ENCODE measurements around the gene RANBP10.

Gene RANBP10

GRCh38 chr16:67709050-67709449, 97.3 kb downstream of the RANBP10 start:
- Histone ChIP-seq H3K9me3 (ENCODE audit: control insufficient read depth in 5 of 5, low read length in 5 of 5) (no peaks in the 10 kb centered on the region), H3K27me3 (ENCODE audit: control insufficient read depth in 5 of 5, insufficient read depth in 4 of 5, low read length in 5 of 5) (no peaks in the 10 kb centered on the region), H3K36me3 (ENCODE audit: control insufficient read depth in 5 of 5, insufficient read depth in 5 of 5, low read length in 5 of 5) (no peaks in the 10 kb centered on the region), H3K27ac (ENCODE audit: low read depth, low read length) (no peak overlapping the region), H3K4me3 (ENCODE audit: low read depth in 1 of 5, low read length in 5 of 5) (no peak overlapping the region), H3K9ac (ENCODE audit: low read length in 5 of 5) (peak overlapping the region in 1 of 5 donors; percentile 16), H3K4me1 (ENCODE audit: control insufficient read depth in 5 of 5, insufficient read depth in 5 of 5, low read length in 5 of 5) (peaks cover 2 to 17% (median 7%) of the 10 kb centered on the region in 5 donors)

- H3K27ac ChIP-seq (ENCODE audit: low read depth, low read length) = no peak overlapping the region
- no peaks in the 10 kb centered on the region for H3K27me3 ChIP-seq (ENCODE audit: control insufficient read depth in 5 of 5, insufficient read depth in 4 of 5, low read length in 5 of 5)
- no peak overlapping the region for H3K4me3 ChIP-seq (ENCODE audit: low read depth in 1 of 5, low read length in 5 of 5)
Measured at GRCh38 chr16:67708368-67708771, 98.0 kb downstream of the RANBP10 start.

GRCh38 chr16:67707790-67708189, 98.6 kb downstream of the RANBP10 start:
- H3K4me3 ChIP-seq (ENCODE audit: low read depth in 1 of 5, low read length in 5 of 5) = no peak overlapping the region
- no peaks in the 10 kb centered on the region for H3K36me3 ChIP-seq (ENCODE audit: control insufficient read depth in 5 of 5, insufficient read depth in 5 of 5, low read length in 5 of 5)
- H3K27me3 ChIP-seq (ENCODE audit: control insufficient read depth in 5 of 5, insufficient read depth in 4 of 5, low read length in 5 of 5) = no peaks in the 10 kb centered on the region
- H3K27ac ChIP-seq (ENCODE audit: low read depth, low read length) = no peak overlapping the region
- H3K4me1 ChIP-seq (ENCODE audit: control insufficient read depth in 5 of 5, insufficient read depth in 5 of 5, low read length in 5 of 5) = peaks cover 2 to 13% (median 11%) of the 10 kb centered on the region in 5 donors
- no peak overlapping the region for H3K9ac ChIP-seq (ENCODE audit: low read length in 5 of 5)
- no peaks in the 10 kb centered on the region for H3K9me3 ChIP-seq (ENCODE audit: control insufficient read depth in 5 of 5, low read length in 5 of 5)

More at GRCh38 chr16:67708368-67708771, 98.0 kb downstream of the RANBP10 start:
- no peak overlapping the region for H3K9ac ChIP-seq (ENCODE audit: low read length in 5 of 5)
- H3K4me1 ChIP-seq (ENCODE audit: control insufficient read depth in 5 of 5, insufficient read depth in 5 of 5, low read length in 5 of 5) = peaks cover 2 to 13% (median 9%) of the 10 kb centered on the region in 5 donors
- no peaks in the 10 kb centered on the region for H3K36me3 ChIP-seq (ENCODE audit: control insufficient read depth in 5 of 5, insufficient read depth in 5 of 5, low read length in 5 of 5)
- H3K9me3 ChIP-seq (ENCODE audit: control insufficient read depth in 5 of 5, low read length in 5 of 5) = no peaks in the 10 kb centered on the region

GRCh38 chr16:67707210-67707609, 99.2 kb downstream of the RANBP10 start:
- no peaks in the 10 kb centered on the region for H3K36me3 ChIP-seq (ENCODE audit: control insufficient read depth in 5 of 5, insufficient read depth in 5 of 5, low read length in 5 of 5)
- peaks cover 2 to 13% (median 11%) of the 10 kb centered on the region in 5 donors for H3K4me1 ChIP-seq (ENCODE audit: control insufficient read depth in 5 of 5, insufficient read depth in 5 of 5, low read length in 5 of 5)
- no peaks in the 10 kb centered on the region for H3K9me3 ChIP-seq (ENCODE audit: control insufficient read depth in 5 of 5, low read length in 5 of 5)
- H3K27ac ChIP-seq (ENCODE audit: low read depth, low read length) = no peak overlapping the region
- no peak overlapping the region for H3K4me3 ChIP-seq (ENCODE audit: low read depth in 1 of 5, low read length in 5 of 5)
- H3K27me3 ChIP-seq (ENCODE audit: control insufficient read depth in 5 of 5, insufficient read depth in 4 of 5, low read length in 5 of 5) = no peaks in the 10 kb centered on the region
- H3K9ac ChIP-seq (ENCODE audit: low read length in 5 of 5) = no peak overlapping the region

- Histone ChIP-seq H3K4me1 (ENCODE audit: control insufficient read depth in 5 of 5, insufficient read depth in 5 of 5, low read length in 5 of 5) (peaks cover 2 to 11% (median 10%) of the 10 kb centered on the region in 5 donors), H3K27ac (ENCODE audit: low read depth, low read length) (no peak overlapping the region)
Measured at GRCh38 chr16:67704110-67704509, 102.2 kb downstream of the RANBP10 start.

GRCh38 chr16:67703626-67704025, 102.7 kb downstream of the RANBP10 start:
- Histone ChIP-seq H3K4me3 (ENCODE audit: low read depth in 1 of 5, low read length in 5 of 5) (no peak overlapping the region), H3K36me3 (ENCODE audit: control insufficient read depth in 5 of 5, insufficient read depth in 5 of 5, low read length in 5 of 5) (no peaks in the 10 kb centered on the region), H3K9me3 (ENCODE audit: control insufficient read depth in 5 of 5, low read length in 5 of 5) (no peaks in the 10 kb centered on the region), H3K27me3 (ENCODE audit: control insufficient read depth in 5 of 5, insufficient read depth in 4 of 5, low read length in 5 of 5) (no peaks in the 10 kb centered on the region), H3K9ac (ENCODE audit: low read length in 5 of 5) (peak overlapping the region in 1 of 5 donors; percentile 25), H3K27ac (ENCODE audit: low read depth, low read length) (no peak overlapping the region), H3K4me1 (ENCODE audit: control insufficient read depth in 5 of 5, insufficient read depth in 5 of 5, low read length in 5 of 5) (peaks cover 2 to 10% (median 6%) of the 10 kb centered on the region in 5 donors)

More at GRCh38 chr16:67704110-67704509, 102.2 kb downstream of the RANBP10 start:
- Histone ChIP-seq H3K27me3 (ENCODE audit: control insufficient read depth in 5 of 5, insufficient read depth in 4 of 5, low read length in 5 of 5) (no peaks in the 10 kb centered on the region), H3K4me3 (ENCODE audit: low read depth in 1 of 5, low read length in 5 of 5) (no peak overlapping the region), H3K9ac (ENCODE audit: low read length in 5 of 5) (no peak overlapping the region), H3K36me3 (ENCODE audit: control insufficient read depth in 5 of 5, insufficient read depth in 5 of 5, low read length in 5 of 5) (no peaks in the 10 kb centered on the region), H3K9me3 (ENCODE audit: control insufficient read depth in 5 of 5, low read length in 5 of 5) (no peaks in the 10 kb centered on the region)

- Histone ChIP-seq H3K4me1 (ENCODE audit: control insufficient read depth in 5 of 5, insufficient read depth in 5 of 5, low read length in 5 of 5) (peaks cover 0 to 7% (median 0%) of the 10 kb centered on the region in 5 donors), H3K27ac (ENCODE audit: low read depth, low read length) (no peak overlapping the region), H3K9me3 (ENCODE audit: control insufficient read depth in 5 of 5, low read length in 5 of 5) (no peaks in the 10 kb centered on the region), H3K9ac (ENCODE audit: low read length in 5 of 5) (no peak overlapping the region), H3K4me3 (ENCODE audit: low read depth in 1 of 5, low read length in 5 of 5) (no peak overlapping the region), H3K27me3 (ENCODE audit: control insufficient read depth in 5 of 5, insufficient read depth in 4 of 5, low read length in 5 of 5) (no peaks in the 10 kb centered on the region), H3K36me3 (ENCODE audit: control insufficient read depth in 5 of 5, insufficient read depth in 5 of 5, low read length in 5 of 5) (peaks cover 0 to 7% (median 6%) of the 10 kb centered on the region in 5 donors)
Measured at GRCh38 chr16:67702130-67702529, 104.2 kb downstream of the RANBP10 start.

- Histone ChIP-seq H3K4me3 (ENCODE audit: low read depth in 1 of 5, low read length in 5 of 5) (no peak overlapping the region), H3K9ac (ENCODE audit: low read length in 5 of 5) (no peak overlapping the region), H3K9me3 (ENCODE audit: control insufficient read depth in 5 of 5, low read length in 5 of 5) (no peaks in the 10 kb centered on the region), H3K27ac (ENCODE audit: low read depth, low read length) (no peak overlapping the region), H3K4me1 (ENCODE audit: control insufficient read depth in 5 of 5, insufficient read depth in 5 of 5, low read length in 5 of 5) (peaks cover 0 to 7% (median 0%) of the 10 kb centered on the region in 5 donors), H3K27me3 (ENCODE audit: control insufficient read depth in 5 of 5, insufficient read depth in 4 of 5, low read length in 5 of 5) (no peaks in the 10 kb centered on the region), H3K36me3 (ENCODE audit: control insufficient read depth in 5 of 5, insufficient read depth in 5 of 5, low read length in 5 of 5) (peaks cover 0 to 7% (median 6%) of the 10 kb centered on the region in 5 donors)
Measured at GRCh38 chr16:67701420-67701819, 104.9 kb downstream of the RANBP10 start.

GRCh38 chr16:67699265-67699664, 107.1 kb downstream of the RANBP10 start:
- H3K9me3 ChIP-seq (ENCODE audit: control insufficient read depth in 5 of 5, low read length in 5 of 5) = no peaks in the 10 kb centered on the region
- no peak overlapping the region for H3K9ac ChIP-seq (ENCODE audit: low read length in 5 of 5)
- peaks cover 0 to 7% (median 6%) of the 10 kb centered on the region in 5 donors for H3K36me3 ChIP-seq (ENCODE audit: control insufficient read depth in 5 of 5, insufficient read depth in 5 of 5, low read length in 5 of 5)
- H3K27me3 ChIP-seq (ENCODE audit: control insufficient read depth in 5 of 5, insufficient read depth in 4 of 5, low read length in 5 of 5) = no peaks in the 10 kb centered on the region
- peaks cover 0 to 7% (median 1%) of the 10 kb centered on the region in 5 donors for H3K4me1 ChIP-seq (ENCODE audit: control insufficient read depth in 5 of 5, insufficient read depth in 5 of 5, low read length in 5 of 5)
- no peak overlapping the region for H3K4me3 ChIP-seq (ENCODE audit: low read depth in 1 of 5, low read length in 5 of 5)
- no peak overlapping the region for H3K27ac ChIP-seq (ENCODE audit: low read depth, low read length)

GRCh38 chr16:67697422-67698185, 108.8 kb downstream of the RANBP10 start:
- Histone ChIP-seq H3K27ac (ENCODE audit: low read depth, low read length) (no peak overlapping the region), H3K4me1 (ENCODE audit: control insufficient read depth in 5 of 5, insufficient read depth in 5 of 5, low read length in 5 of 5) (peaks cover 0 to 13% (median 8%) of the 10 kb centered on the region in 5 donors), H3K36me3 (ENCODE audit: control insufficient read depth in 5 of 5, insufficient read depth in 5 of 5, low read length in 5 of 5) (peaks cover 0 to 7% (median 6%) of the 10 kb centered on the region in 5 donors), H3K9ac (ENCODE audit: low read length in 5 of 5) (no peak overlapping the region), H3K27me3 (ENCODE audit: control insufficient read depth in 5 of 5, insufficient read depth in 4 of 5, low read length in 5 of 5) (no peaks in the 10 kb centered on the region), H3K4me3 (ENCODE audit: low read depth in 1 of 5, low read length in 5 of 5) (no peak overlapping the region), H3K9me3 (ENCODE audit: control insufficient read depth in 5 of 5, low read length in 5 of 5) (no peaks in the 10 kb centered on the region)

Data from subcutaneous abdominal adipose tissue (tissue), 5 donors.